HCT116 (cell line): ENCODE measurements around the gene HEPACAM. TPM values are rescaled to one million over a fixed set of nuclear protein-coding genes. Genes with fewer than 3 reads are reported as not detected.
A peak's percentile ranks its signal among the peaks of the same experiment; 100 is the strongest.

Experiments
- ATAC-seq: fragments of 200-7000 bp; cut with Tn5 transposase; 2 replicates; pipeline ENCODE4 v1.9.1; 2020; ENCODE audit warnings: mild to moderate bottlenecking, moderate library complexity
- BruUV-seq: library from RNA; stranded (reverse); fragments of 400-500 nt; replicated peaks from 2 replicates; lab custom pipeline; 2021; lab: Mats Ljungman, UMichigan
- CTCF ChIA-PET: fragments of 300-600 bp; sonication (Branson Sonifier 250); formaldehyde crosslinking; loops from one replicate; lab custom pipeline; 2021; ENCODE audit warnings: antibody characterized with exemption; lab: Charles Lee
- POLR2A ChIA-PET: fragments of 300-600, 350-600 bp; sonication (Branson Sonifier 250); formaldehyde crosslinking; loops from one replicate; lab custom pipeline; 2021; ENCODE audit warnings: antibody characterized with exemption; lab: Charles Lee
- RAD21 ChIA-PET, 2 experiments: fragments of 300-600 bp; sonication (Branson Sonifier 250); formaldehyde crosslinking; loops; one replicate each; lab custom pipeline; 2023; ENCODE audit warnings: low total read pairs in 2 of 2; ENCODE audit not compliant: uncharacterized antibody in 2 of 2, unreplicated experiment in 2 of 2, low non-redundant PET in 1 of 2; lab: Charles Lee
- DNase-seq: peaks from one replicate; pipeline ENCODE4 v3.0.0-alpha.2; 2010; ENCODE audit warnings: low read depth, low spot score
- H2AFZ ChIP-seq: fragments of 200-600 bp; shearing (Covaris generic), sonication (generic); 2 replicates; pipeline ENCODE4 v1.6.1; 2017; ENCODE audit warnings: low read depth, mixed run types, mixed read lengths, antibody characterized with exemption, low read length; ENCODE audit not compliant: poor library complexity, severe bottlenecking
- H3K27ac ChIP-seq: 2 replicates; pipeline ENCODE4 v1.5.1; 2012; ENCODE audit warnings: low read depth, low read length
- H3K27me3 ChIP-seq: fragments of 200-600 bp; sonication (generic); 2 replicates; pipeline ENCODE4 v1.6.1; 2016; ENCODE audit warnings: mixed run types, low read length, mixed read lengths; ENCODE audit not compliant: insufficient read depth
- H3K36me3 ChIP-seq, 2 experiments: fragments of 200-500 bp in 1 of 2; fragments of 200-600 bp in 1 of 2; sonication (Bioruptor generic) in 1 of 2; sonication (generic) in 1 of 2; 2 replicates each; pipeline versions ENCODE4 v1.5.1 to v1.6.1; 2014 to 2016; ENCODE audit warnings: low read length in 2 of 2, inconsistent platforms in 1 of 2, mixed read lengths in 1 of 2, mixed run types in 1 of 2; ENCODE audit not compliant: insufficient read depth in 2 of 2, control insufficient read depth in 1 of 2
- H3K4me1 ChIP-seq, 2 experiments: fragments of 200-600 bp in 1 of 2; sonication (generic) in 1 of 2; 2 replicates each; pipeline versions ENCODE4 v1.5.1 to v1.6.1; 2012 to 2017; ENCODE audit warnings: low read length in 2 of 2, inconsistent platforms in 1 of 2, mild to moderate bottlenecking in 1 of 2, mixed read lengths in 1 of 2, mixed run types in 1 of 2, moderate library complexity in 1 of 2; ENCODE audit not compliant: insufficient read depth in 2 of 2, control insufficient read depth in 1 of 2
- H3K4me2 ChIP-seq: fragments of 200-600 bp; sonication (generic); 2 replicates; pipeline ENCODE4 v1.6.1; 2017; ENCODE audit warnings: mixed run types, low read length, mixed read lengths
- H3K4me3 ChIP-seq, 2 experiments: fragments of 200-600 bp in 1 of 2; sonication (generic) in 1 of 2; replicated peaks in 1 of 2; 2 replicates each; pipeline ENCODE4 v1.5.1; 2011 to 2016; ENCODE audit warnings: low read length in 2 of 2, control low read depth in 1 of 2, low read depth in 1 of 2, mild to moderate bottlenecking in 1 of 2, mixed read lengths in 1 of 2, mixed run types in 1 of 2
- H3K79me2 ChIP-seq: fragments of 200-600 bp; sonication (generic); 2 replicates; pipeline ENCODE4 v1.6.1; 2017; ENCODE audit warnings: mild to moderate bottlenecking, mixed run types, low read length, moderate library complexity, mixed read lengths; ENCODE audit not compliant: insufficient read depth
- H3K9ac ChIP-seq: fragments of 200-600 bp; sonication (generic); 2 replicates; pipeline ENCODE4 v1.6.1; 2016; ENCODE audit warnings: low read length, mixed read lengths
- H3K9me2 ChIP-seq: fragments of 200-600 bp; sonication (generic), shearing (Covaris generic); 2 replicates; pipeline ENCODE4 v1.6.1; 2017; ENCODE audit warnings: mixed run types, mild to moderate bottlenecking, moderate library complexity; ENCODE audit not compliant: insufficient read depth
- H3K9me3 ChIP-seq, 2 experiments: fragments of 200-500 bp in 1 of 2; fragments of 200-600 bp in 1 of 2; sonication (Bioruptor generic) in 1 of 2; sonication (generic) in 1 of 2; 2 replicates each; pipeline ENCODE4 v1.6.1; 2014 to 2017; ENCODE audit warnings: low read length in 2 of 2, mixed read lengths in 2 of 2, inconsistent platforms in 1 of 2, low read depth in 1 of 2, mild to moderate bottlenecking in 1 of 2, mixed run types in 1 of 2, moderate library complexity in 1 of 2; ENCODE audit not compliant: control insufficient read depth in 1 of 2, insufficient read depth in 1 of 2
- H4K20me1 ChIP-seq: fragments of 200-600 bp; sonication (generic), shearing (Covaris generic); 2 replicates; pipeline ENCODE4 v1.6.1; 2017; ENCODE audit warnings: mixed run types, mild to moderate bottlenecking, moderate library complexity; ENCODE audit not compliant: insufficient read depth
- JUND ChIP-seq: IDR thresholded peaks from 2 replicates; pipeline ENCODE4 v1.6.1; 2012
- POLR2AphosphoS5 ChIP-seq: IDR thresholded peaks from 2 replicates; pipeline ENCODE4 v1.6.1; 2011; ENCODE audit warnings: mild to moderate bottlenecking, low read depth, low read length, moderate library complexity
- RAD21 ChIP-seq: IDR thresholded peaks from 2 replicates; pipeline ENCODE4 v1.6.1; 2012; ENCODE audit warnings: low read depth, mild to moderate bottlenecking
- SP1 ChIP-seq: IDR thresholded peaks from 2 replicates; pipeline ENCODE4 v1.6.1; 2012; ENCODE audit warnings: low read depth
- SRF ChIP-seq: IDR thresholded peaks from 2 replicates; pipeline ENCODE4 v1.6.1; 2012; ENCODE audit warnings: low read depth
- ZBTB33 ChIP-seq: IDR thresholded peaks from 2 replicates; pipeline ENCODE4 v1.6.1; 2011; ENCODE audit warnings: mild to moderate bottlenecking, low read length, moderate library complexity; ENCODE audit not compliant: insufficient replicate concordance; ENCODE audit errors: extremely low read depth
- ZNF274 ChIP-seq: fragments of 200-500 bp; sonication (Bioruptor generic); IDR thresholded peaks from 2 replicates; pipeline ENCODE4 v1.6.1; 2014; ENCODE audit warnings: mild to moderate bottlenecking, low read depth, low read length, inconsistent platforms
- intact Hi-C: fragments of 100-400 bp; cut with micrococcal nuclease; formaldehyde crosslinking; loops from 2 replicates; pipeline ENCODE4 v1.10.0; 2022
- total RNA-seq: library from RNA; stranded (reverse); gene quantifications from one replicate; pipeline ENCODE4 v1.2.1, GENCODE V29; 2021; ENCODE audit not compliant: unreplicated experiment

HEPACAM gene
- total RNA-seq, 1 experiment from 2014 or later: not detected

DNA sequence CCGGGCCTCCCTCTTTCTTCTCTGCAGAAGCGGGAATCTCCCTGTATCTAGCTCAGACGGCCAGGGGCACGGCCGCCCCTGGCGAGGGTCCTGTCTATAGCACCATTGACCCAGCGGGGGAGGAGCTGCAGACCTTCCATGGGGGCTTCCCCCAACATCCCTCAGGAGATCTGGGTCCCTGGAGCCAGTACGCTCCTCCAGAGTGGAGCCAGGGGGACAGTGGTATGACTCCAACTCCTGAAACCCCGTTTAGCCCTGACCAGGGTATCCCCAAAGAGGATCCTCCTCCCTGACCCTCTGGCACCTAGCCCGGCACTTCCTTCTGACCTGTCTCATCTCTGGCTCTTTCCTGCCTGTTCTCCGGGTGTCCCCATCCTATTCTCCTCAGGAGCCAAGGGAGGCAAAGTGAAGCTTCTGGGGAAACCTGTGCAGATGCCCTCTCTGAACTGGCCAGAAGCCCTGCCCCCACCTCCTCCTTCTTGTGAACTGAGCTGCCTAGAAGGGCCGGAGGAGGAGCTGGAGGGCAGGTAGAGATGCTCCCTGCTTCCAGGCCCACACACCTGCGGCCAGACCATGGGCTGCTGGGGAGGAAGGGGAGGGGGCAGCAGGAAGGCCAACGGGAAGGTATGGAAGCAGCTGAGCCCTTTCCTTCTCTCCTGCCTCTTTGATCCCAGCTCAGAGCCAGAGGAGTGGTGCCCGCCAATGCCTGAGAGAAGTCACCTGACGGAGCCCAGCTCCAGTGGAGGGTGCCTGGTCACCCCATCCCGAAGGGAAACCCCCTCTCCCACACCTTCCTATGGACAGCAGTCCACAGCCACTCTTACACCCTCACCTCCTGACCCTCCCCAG is 57.7 kb downstream of the HEPACAM start:
- Histone ChIP-seq H3K79me2 (no peaks in the 10 kb centered on the region), H3K27ac (peak overlapping the region; percentile 83; the same call in 1 of the 2 replicates), H2AFZ (no peak overlapping the region), H3K27me3 (no peaks in the 10 kb centered on the region), H3K4me1 (peaks cover 12 to 23% of the 10 kb centered on the region in 2 experiments), H3K4me3 (peak overlapping the region in 1 of 2 experiments; percentile 61; a peak in 1 of 4 replicates), H4K20me1 (no peaks in the 10 kb centered on the region), H3K36me3 (no peaks in the 10 kb centered on the region), H3K9ac (no peak overlapping the region), H3K9me3 (no peaks in the 10 kb centered on the region), H3K9me2 (no peaks in the 10 kb centered on the region), H3K4me2 (no peak overlapping the region)
- TF ChIP-seq SRF (no peak), JUND (no peak), RAD21 (no peak), SP1 (no peak), ZBTB33 (no peak), ZNF274 (no peak), POLR2AphosphoS5 (no peak)
- no peak for ATAC-seq
- no TSS peak for BruUV-seq
- ChIA-PET POLR2A (no interaction called here), CTCF (no interaction called here), RAD21 (no interaction called here)
- no peak for DNase-seq
- intact Hi-C loops: loop anchor here (2.0 kb wide), 1 partner anchor 77 kb away; the partner anchor contains the start of gene CCDC15
